ENCODE results near the gene NLGN1. TPM values are rescaled to one million over a fixed set of nuclear protein-coding genes. Genes with fewer than 3 reads are reported as not detected.

The NLGN1 gene
- total and polyA plus RNA-seq, 2 experiments from 2014 or later, result 14.3 to 20.1 TPM

DNA sequence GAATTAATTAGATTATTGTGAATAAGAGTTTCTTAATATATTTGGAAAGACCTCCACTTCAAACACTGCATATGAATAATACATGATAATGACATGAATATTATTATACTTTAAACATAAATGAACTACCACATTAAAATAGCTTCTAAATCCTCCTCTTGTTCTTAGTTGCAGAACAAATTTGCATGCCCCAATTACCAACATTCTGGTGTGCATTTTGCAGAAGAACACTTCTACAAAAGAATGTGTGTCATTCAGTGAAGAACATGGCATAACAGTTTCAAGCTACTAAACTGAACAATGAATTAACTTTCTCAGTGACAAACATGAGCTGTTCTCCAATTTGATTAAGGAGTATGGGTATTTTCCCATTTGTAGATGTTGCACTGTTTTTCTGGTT lies 750.3 kb downstream of the NLGN1 start:
- Histone ChIP-seq H2AFZ (no peak overlapping the region), H3K4me3 (no peak overlapping the region), H3K4me2 (ENCODE audit: unreplicated experiment) (no peak overlapping the region), H3K9me2 (ENCODE audit: insufficient read depth) (no peaks in the 10 kb centered on the region), H3K79me2 (ENCODE audit: insufficient read depth) (no peaks in the 10 kb centered on the region), H3K9ac (no peak overlapping the region), H3K27ac (no peak overlapping the region), H3F3A (ENCODE audit: insufficient read depth) (no peaks in the 10 kb centered on the region), H3K27me3 (replicated peaks; ENCODE audit: insufficient read depth) (no peaks in the 10 kb centered on the region), H3K36me3 (ENCODE audit: low read depth) (no peaks in the 10 kb centered on the region), H4K20me1 (ENCODE audit: insufficient read depth) (no peaks in the 10 kb centered on the region), H3K9me3 (ENCODE audit: low read depth) (no peaks in the 10 kb centered on the region), H3K4me1 (ENCODE audit: insufficient read depth) (no peaks in the 10 kb centered on the region)
- DNase-seq, result no peak
- in situ Hi-C loops (cut with MboI), result no loop called here
- no peak for TF ChIP-seq EZH2phosphoT487 (IDR thresholded peaks at IDR 0.05; ENCODE audit: insufficient read depth, low read depth)
- no peak for TF ChIP-seq EZH2 (IDR thresholded peaks at IDR 0.05; ENCODE audit: insufficient read depth, poor library complexity, severe bottlenecking)

- H3K9me3 ChIP-seq (ENCODE audit: low read depth), result no peaks in the 10 kb centered on the region
- TF ChIP-seq EZH2phosphoT487 (IDR thresholded peaks at IDR 0.05; ENCODE audit: insufficient read depth, low read depth) (no peak), EZH2 (IDR thresholded peaks at IDR 0.05; ENCODE audit: insufficient read depth, poor library complexity, severe bottlenecking) (no peak)
- H3K27me3 ChIP-seq (replicated peaks; ENCODE audit: insufficient read depth), result no peaks in the 10 kb centered on the region
- H3K9ac ChIP-seq, result no peak overlapping the region
- peaks cover 8% of the 10 kb centered on the region for H3K4me1 ChIP-seq (ENCODE audit: insufficient read depth)
- H3K27ac ChIP-seq, result peak overlapping the region; percentile 24; the same call in 1 of the 2 replicates
- H3K9me2 ChIP-seq (ENCODE audit: insufficient read depth), result no peaks in the 10 kb centered on the region; the same call in 1 of the 2 replicates
- WGBS, 2 experiments (ENCODE audit: low coverage in 1 of 2, low lambda C conversion rate in 2 of 2, missing lambda C conversion rate in 2 of 2), result 18 to 23% methylated on average over 1 of the region's 1 CpG
- no peak overlapping the region for H3K4me3 ChIP-seq
- DNase-seq, result peak; percentile 67
- H3K4me2 ChIP-seq (ENCODE audit: unreplicated experiment), result peak overlapping the region; percentile 3
- in situ Hi-C loops (cut with MboI), result no loop called here
- peak overlapping the region; percentile 39; the same call in 1 of the 2 replicates for H2AFZ ChIP-seq
- H4K20me1 ChIP-seq (ENCODE audit: insufficient read depth), result no peaks in the 10 kb centered on the region
- no peaks in the 10 kb centered on the region for H3K36me3 ChIP-seq (ENCODE audit: low read depth)
- H3F3A ChIP-seq (ENCODE audit: insufficient read depth), result peaks cover 5% of the 10 kb centered on the region; the same call in 1 of the 2 replicates
- H3K79me2 ChIP-seq (ENCODE audit: insufficient read depth), result no peaks in the 10 kb centered on the region
Measured at GRCh38 chr3:174153871-174154270, 756.3 kb downstream of the NLGN1 start.

DNA sequence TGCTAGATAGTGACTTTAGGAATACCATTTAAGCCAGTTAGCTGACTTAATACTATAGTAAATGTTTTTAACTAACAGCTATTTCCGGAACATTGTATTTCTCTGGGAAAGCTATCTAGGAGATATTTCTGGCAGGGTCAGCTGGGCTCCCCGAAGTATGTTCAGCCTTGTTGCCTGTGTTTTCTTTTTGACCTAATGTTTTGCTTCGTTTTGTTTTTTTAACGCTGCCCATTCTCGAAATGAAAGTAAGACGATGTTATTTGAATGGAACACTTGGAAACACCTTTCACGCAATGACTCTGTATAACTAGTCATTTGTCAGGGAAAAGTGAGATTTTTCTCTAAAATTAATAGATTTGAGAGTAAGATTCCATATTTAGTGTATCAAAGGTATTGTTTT lies 758.7 kb downstream of the NLGN1 start:
- Histone ChIP-seq H3K4me1 (ENCODE audit: insufficient read depth) (peaks cover 16% of the 10 kb centered on the region), H3K27me3 (replicated peaks; ENCODE audit: insufficient read depth) (no peaks in the 10 kb centered on the region), H3K9me2 (ENCODE audit: insufficient read depth) (no peaks in the 10 kb centered on the region; the same call in 1 of the 2 replicates), H3K4me3 (no peak overlapping the region), H3K9ac (no peak overlapping the region), H3K27ac (no peak overlapping the region), H3K36me3 (ENCODE audit: low read depth) (no peaks in the 10 kb centered on the region), H4K20me1 (ENCODE audit: insufficient read depth) (no peaks in the 10 kb centered on the region), H2AFZ (no peak overlapping the region), H3K4me2 (ENCODE audit: unreplicated experiment) (no peak overlapping the region), H3F3A (ENCODE audit: insufficient read depth) (peaks cover 5% of the 10 kb centered on the region; the same call in 1 of the 2 replicates), H3K9me3 (ENCODE audit: low read depth) (no peaks in the 10 kb centered on the region), H3K79me2 (ENCODE audit: insufficient read depth) (no peaks in the 10 kb centered on the region)
- DNase-seq, result no peak
- in situ Hi-C loops (cut with MboI), result no loop called here
- 90 to 95% methylated on average over 7 of the region's 7 CpGs for WGBS, 2 experiments (ENCODE audit: low coverage in 1 of 2, low lambda C conversion rate in 2 of 2, missing lambda C conversion rate in 2 of 2)
- TF ChIP-seq EZH2 (IDR thresholded peaks at IDR 0.05; ENCODE audit: insufficient read depth, poor library complexity, severe bottlenecking) (no peak), EZH2phosphoT487 (IDR thresholded peaks at IDR 0.05; ENCODE audit: insufficient read depth, low read depth) (no peak)

- Histone ChIP-seq H3F3A (ENCODE audit: insufficient read depth) (peaks cover 3% of the 10 kb centered on the region; the same call in 1 of the 2 replicates), H3K9ac (no peak overlapping the region), H3K4me1 (ENCODE audit: insufficient read depth) (peaks cover 20% of the 10 kb centered on the region), H3K27ac (no peak overlapping the region), H3K4me3 (no peak overlapping the region), H3K27me3 (replicated peaks; ENCODE audit: insufficient read depth) (no peaks in the 10 kb centered on the region), H3K9me3 (ENCODE audit: low read depth) (no peaks in the 10 kb centered on the region), H3K79me2 (ENCODE audit: insufficient read depth) (no peaks in the 10 kb centered on the region), H3K4me2 (ENCODE audit: unreplicated experiment) (no peak overlapping the region), H3K36me3 (ENCODE audit: low read depth) (no peaks in the 10 kb centered on the region), H4K20me1 (ENCODE audit: insufficient read depth) (no peaks in the 10 kb centered on the region), H3K9me2 (ENCODE audit: insufficient read depth) (no peaks in the 10 kb centered on the region; the same call in 1 of the 2 replicates), H2AFZ (peak overlapping the region; percentile 54; the same call in 1 of the 2 replicates)
- no peak for DNase-seq
- 67 to 89% methylated on average over 1 of the region's 1 CpG for WGBS, 2 experiments (ENCODE audit: low coverage in 1 of 2, low lambda C conversion rate in 2 of 2, missing lambda C conversion rate in 2 of 2)
- no peak for TF ChIP-seq EZH2phosphoT487 (IDR thresholded peaks at IDR 0.05; ENCODE audit: insufficient read depth, low read depth)
- no peak for TF ChIP-seq EZH2 (IDR thresholded peaks at IDR 0.05; ENCODE audit: insufficient read depth, poor library complexity, severe bottlenecking)
- in situ Hi-C loops (cut with MboI), result no loop called here
Measured at GRCh38 chr3:174158674-174159073, 761.1 kb downstream of the NLGN1 start.

DNA sequence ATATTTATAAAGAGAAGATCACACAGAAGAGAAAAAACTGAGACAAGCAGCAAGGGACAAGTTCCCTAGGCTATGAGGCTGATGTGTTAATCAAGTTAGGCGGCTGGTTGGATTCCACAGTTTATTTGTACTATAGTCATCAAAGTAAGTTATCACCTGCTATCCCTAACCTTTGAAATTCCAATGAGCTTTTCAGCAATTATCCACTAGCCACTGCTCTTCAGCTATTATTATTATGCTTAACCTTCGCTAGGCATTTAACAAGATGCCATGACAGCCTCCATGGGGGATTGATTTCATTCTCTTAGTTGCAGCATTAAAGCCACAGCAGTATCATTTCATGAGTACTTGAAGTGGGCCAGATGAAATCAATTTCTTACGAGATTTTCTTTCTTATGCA lies 762.1 kb downstream of the NLGN1 start:
- Histone ChIP-seq H3K27ac (no peak overlapping the region), H3K4me1 (ENCODE audit: insufficient read depth) (peaks cover 15% of the 10 kb centered on the region; the same call in 1 of the 2 replicates), H4K20me1 (ENCODE audit: insufficient read depth) (no peaks in the 10 kb centered on the region), H3K9ac (no peak overlapping the region), H3K36me3 (ENCODE audit: low read depth) (no peaks in the 10 kb centered on the region), H3F3A (ENCODE audit: insufficient read depth) (no peaks in the 10 kb centered on the region), H2AFZ (no peak overlapping the region), H3K27me3 (replicated peaks; ENCODE audit: insufficient read depth) (no peaks in the 10 kb centered on the region), H3K4me2 (ENCODE audit: unreplicated experiment) (no peak overlapping the region), H3K79me2 (ENCODE audit: insufficient read depth) (no peaks in the 10 kb centered on the region), H3K4me3 (no peak overlapping the region), H3K9me2 (ENCODE audit: insufficient read depth) (no peaks in the 10 kb centered on the region), H3K9me3 (ENCODE audit: low read depth) (no peaks in the 10 kb centered on the region)
- DNase-seq, result no peak
- in situ Hi-C loops (cut with MboI), result no loop called here
- TF ChIP-seq EZH2 (IDR thresholded peaks at IDR 0.05; ENCODE audit: insufficient read depth, poor library complexity, severe bottlenecking), result no peak
- no peak for TF ChIP-seq EZH2phosphoT487 (IDR thresholded peaks at IDR 0.05; ENCODE audit: insufficient read depth, low read depth)
- WGBS, 2 experiments (ENCODE audit: low coverage in 1 of 2, low lambda C conversion rate in 2 of 2, missing lambda C conversion rate in 2 of 2), result 80 to 85% methylated on average over 3 of the region's 3 CpGs

Measured in GM23248 (cell line).